ENCODE measurements around the gene CPNE8.

GRCh38 chr12:38906482-38907200 is 1.2 kb upstream of the CPNE8 start:
- TF ChIP-seq, protein P1, sequence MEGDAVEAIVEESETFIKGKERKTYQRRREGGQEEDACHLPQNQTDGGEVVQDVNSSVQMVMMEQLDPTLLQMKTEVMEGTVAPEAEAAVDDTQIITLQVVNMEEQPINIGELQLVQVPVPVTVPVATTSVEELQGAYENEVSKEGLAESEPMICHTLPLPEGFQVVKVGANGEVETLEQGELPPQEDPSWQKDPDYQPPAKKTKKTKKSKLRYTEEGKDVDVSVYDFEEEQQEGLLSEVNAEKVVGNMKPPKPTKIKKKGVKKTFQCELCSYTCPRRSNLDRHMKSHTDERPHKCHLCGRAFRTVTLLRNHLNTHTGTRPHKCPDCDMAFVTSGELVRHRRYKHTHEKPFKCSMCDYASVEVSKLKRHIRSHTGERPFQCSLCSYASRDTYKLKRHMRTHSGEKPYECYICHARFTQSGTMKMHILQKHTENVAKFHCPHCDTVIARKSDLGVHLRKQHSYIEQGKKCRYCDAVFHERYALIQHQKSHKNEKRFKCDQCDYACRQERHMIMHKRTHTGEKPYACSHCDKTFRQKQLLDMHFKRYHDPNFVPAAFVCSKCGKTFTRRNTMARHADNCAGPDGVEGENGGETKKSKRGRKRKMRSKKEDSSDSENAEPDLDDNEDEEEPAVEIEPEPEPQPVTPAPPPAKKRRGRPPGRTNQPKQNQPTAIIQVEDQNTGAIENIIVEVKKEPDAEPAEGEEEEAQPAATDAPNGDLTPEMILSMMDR (conservative IDR thresholded peaks at IDR 0.05), result peak; percentile 80
- TF ChIP-seq EZH2 (IDR thresholded peaks at IDR 0.05; ENCODE audit: low read depth), result no peak
